PC-3 (cell line): Measurements from ENCODE around the gene MRPL20. TPM values are rescaled to one million over a fixed set of nuclear protein-coding genes. Genes with fewer than 3 reads are reported as not detected.

ENCODE experiments used
- ATAC-seq: fragments of 200-7000 bp; cut with Tn5 transposase; 2 replicates; pipeline ENCODE4 v1.9.1; 2020; ENCODE audit warnings: mild to moderate bottlenecking, moderate library complexity
- BruUV-seq: library from RNA; stranded (reverse); fragments of 400-500 nt; replicated peaks from 2 replicates; lab custom pipeline; 2021; lab: Mats Ljungman, UMichigan
- CTCF ChIA-PET: fragments of 300-600 bp; sonication (Branson Sonifier 250); formaldehyde crosslinking; loops from one replicate; lab custom pipeline; 2022; ENCODE audit warnings: antibody characterized with exemption; lab: Charles Lee
- POLR2A ChIA-PET: fragments of 300-600 bp; sonication (Branson Sonifier 250); formaldehyde crosslinking; loops from one replicate; lab custom pipeline; 2022; ENCODE audit warnings: antibody characterized with exemption; ENCODE audit not compliant: unreplicated experiment; lab: Charles Lee
- DNase-seq: peaks from one replicate; pipeline ENCODE4 v3.0.0-alpha.2; 2015
- H2AFZ ChIP-seq: fragments of 300-600 bp; sonication (generic); 2 replicates; pipeline ENCODE4 v1.6.0; 2016; ENCODE audit warnings: antibody characterized with exemption, low read length
- H3F3A ChIP-seq: fragments of 300-600 bp; sonication (generic); one replicate; pipeline ENCODE4 v1.6.0; 2017; ENCODE audit warnings: antibody characterized with exemption, low read length, control low read depth, mild to moderate bottlenecking; ENCODE audit not compliant: unreplicated experiment
- H3K27ac ChIP-seq: fragments of 300-600 bp; sonication (generic); 2 replicates; pipeline ENCODE4 v1.5.1; 2016; ENCODE audit warnings: mild to moderate bottlenecking, low read length
- H3K27me3 ChIP-seq: fragments of 300-600 bp; sonication (generic); 2 replicates; pipeline ENCODE4 v1.6.1; 2016; ENCODE audit warnings: low read length, mixed read lengths
- H3K36me3 ChIP-seq: fragments of 300-600 bp; sonication (generic); 2 replicates; pipeline ENCODE4 v1.6.1; 2016; ENCODE audit warnings: low read depth, mixed run types, low read length, mixed read lengths
- H3K4me1 ChIP-seq: fragments of 300-600 bp; sonication (generic); 2 replicates; pipeline ENCODE4 v1.5.1; 2016; ENCODE audit warnings: low read length; ENCODE audit not compliant: insufficient read depth
- H3K4me2 ChIP-seq: fragments of 300-600 bp; sonication (generic); 2 replicates; pipeline ENCODE4 v1.6.0; 2016; ENCODE audit warnings: low read length
- H3K4me3 ChIP-seq: fragments of 300-600 bp; sonication (generic); 2 replicates; pipeline ENCODE4 v1.5.1; 2016; ENCODE audit warnings: mild to moderate bottlenecking, low read length, mixed read lengths
- H3K79me2 ChIP-seq: fragments of 300-600 bp; sonication (generic); 2 replicates; pipeline ENCODE4 v1.6.1; 2017; ENCODE audit warnings: low read length, mixed read lengths
- H3K9ac ChIP-seq: fragments of 300-600 bp; sonication (generic); 2 replicates; pipeline ENCODE4 v1.6.0; 2016; ENCODE audit warnings: mild to moderate bottlenecking, low read length
- H3K9me2 ChIP-seq: fragments of 300-600 bp; sonication (generic); replicated peaks from 2 replicates; pipeline ENCODE4 v1.6.1; 2016; ENCODE audit warnings: mixed run types, low read length, mixed read lengths
- H3K9me3 ChIP-seq: fragments of 300-600 bp; sonication (generic); 2 replicates; pipeline ENCODE4 v1.6.1; 2016; ENCODE audit warnings: low read length, mixed read lengths
- H4K20me1 ChIP-seq: fragments of 300-600 bp; sonication (generic); 2 replicates; pipeline ENCODE4 v1.6.1; 2016; ENCODE audit warnings: low read length, mixed read lengths
- EZH2 ChIP-seq: fragments of 300-600 bp; sonication (generic); IDR thresholded peaks from one replicate; pipeline ENCODE4 v1.6.1; 2017; ENCODE audit warnings: antibody characterized with exemption, mild to moderate bottlenecking, low read length; ENCODE audit not compliant: unreplicated experiment
- EZH2phosphoT487 ChIP-seq: fragments of 300-600 bp; sonication (generic); IDR thresholded peaks from 2 replicates; pipeline ENCODE4 v1.6.1; 2018; ENCODE audit warnings: mild to moderate bottlenecking, antibody characterized with exemption, low read length, borderline replicate concordance
- intact Hi-C: fragments of 100-400 bp; cut with micrococcal nuclease; formaldehyde crosslinking; loops from 2 replicates; pipeline ENCODE4 v1.9.0; 2023
- total RNA-seq: library from RNA; depleted of rRNA; stranded (reverse); fragments of >200 nt; gene quantifications from 2 replicates; pipeline ENCODE4 v1.2.3, GENCODE V29; 2014
- TF ChIP-seq, protein P1 (sequence below): fragments of 300-600 bp; sonication (generic); conservative IDR thresholded peaks from 2 replicates; pipeline ENCODE4 v1.5.1; 2017; ENCODE audit warnings: antibody characterized with exemption, low read depth, mild to moderate bottlenecking, low read length

The MRPL20 gene
- total RNA-seq, 1 experiment from 2014 or later = 506 TPM

- Histone ChIP-seq H3K9me2 (no peaks in the 10 kb centered on the region), H3K36me3 (no peaks in the 10 kb centered on the region), H3K9me3 (no peaks in the 10 kb centered on the region), H4K20me1 (no peaks in the 10 kb centered on the region), H3K27ac (no peak overlapping the region), H3K4me1 (peaks cover 17% of the 10 kb centered on the region), H3K79me2 (no peaks in the 10 kb centered on the region), H3K4me3 (no peak overlapping the region), H3F3A (peaks cover 4% of the 10 kb centered on the region), H3K9ac (no peak overlapping the region), H3K27me3 (no peaks in the 10 kb centered on the region), H2AFZ (no peak overlapping the region), H3K4me2 (no peak overlapping the region)
- CTCF ChIA-PET = interaction anchor here (0.6 kb wide), 1 partner anchor 27 kb away, joined by 3 read pairs; no protein-coding TSS in a partner anchor
- POLR2A ChIA-PET = no interaction called here
- no TSS peak for BruUV-seq
- TF ChIP-seq, protein P1, sequence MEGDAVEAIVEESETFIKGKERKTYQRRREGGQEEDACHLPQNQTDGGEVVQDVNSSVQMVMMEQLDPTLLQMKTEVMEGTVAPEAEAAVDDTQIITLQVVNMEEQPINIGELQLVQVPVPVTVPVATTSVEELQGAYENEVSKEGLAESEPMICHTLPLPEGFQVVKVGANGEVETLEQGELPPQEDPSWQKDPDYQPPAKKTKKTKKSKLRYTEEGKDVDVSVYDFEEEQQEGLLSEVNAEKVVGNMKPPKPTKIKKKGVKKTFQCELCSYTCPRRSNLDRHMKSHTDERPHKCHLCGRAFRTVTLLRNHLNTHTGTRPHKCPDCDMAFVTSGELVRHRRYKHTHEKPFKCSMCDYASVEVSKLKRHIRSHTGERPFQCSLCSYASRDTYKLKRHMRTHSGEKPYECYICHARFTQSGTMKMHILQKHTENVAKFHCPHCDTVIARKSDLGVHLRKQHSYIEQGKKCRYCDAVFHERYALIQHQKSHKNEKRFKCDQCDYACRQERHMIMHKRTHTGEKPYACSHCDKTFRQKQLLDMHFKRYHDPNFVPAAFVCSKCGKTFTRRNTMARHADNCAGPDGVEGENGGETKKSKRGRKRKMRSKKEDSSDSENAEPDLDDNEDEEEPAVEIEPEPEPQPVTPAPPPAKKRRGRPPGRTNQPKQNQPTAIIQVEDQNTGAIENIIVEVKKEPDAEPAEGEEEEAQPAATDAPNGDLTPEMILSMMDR = no peak
- DNase-seq = no peak
- intact Hi-C loops = no loop called here
- ATAC-seq = no peak
Measured at GRCh38 chr1:1426496-1427105, 19.5 kb upstream of the MRPL20 start.

DNA sequence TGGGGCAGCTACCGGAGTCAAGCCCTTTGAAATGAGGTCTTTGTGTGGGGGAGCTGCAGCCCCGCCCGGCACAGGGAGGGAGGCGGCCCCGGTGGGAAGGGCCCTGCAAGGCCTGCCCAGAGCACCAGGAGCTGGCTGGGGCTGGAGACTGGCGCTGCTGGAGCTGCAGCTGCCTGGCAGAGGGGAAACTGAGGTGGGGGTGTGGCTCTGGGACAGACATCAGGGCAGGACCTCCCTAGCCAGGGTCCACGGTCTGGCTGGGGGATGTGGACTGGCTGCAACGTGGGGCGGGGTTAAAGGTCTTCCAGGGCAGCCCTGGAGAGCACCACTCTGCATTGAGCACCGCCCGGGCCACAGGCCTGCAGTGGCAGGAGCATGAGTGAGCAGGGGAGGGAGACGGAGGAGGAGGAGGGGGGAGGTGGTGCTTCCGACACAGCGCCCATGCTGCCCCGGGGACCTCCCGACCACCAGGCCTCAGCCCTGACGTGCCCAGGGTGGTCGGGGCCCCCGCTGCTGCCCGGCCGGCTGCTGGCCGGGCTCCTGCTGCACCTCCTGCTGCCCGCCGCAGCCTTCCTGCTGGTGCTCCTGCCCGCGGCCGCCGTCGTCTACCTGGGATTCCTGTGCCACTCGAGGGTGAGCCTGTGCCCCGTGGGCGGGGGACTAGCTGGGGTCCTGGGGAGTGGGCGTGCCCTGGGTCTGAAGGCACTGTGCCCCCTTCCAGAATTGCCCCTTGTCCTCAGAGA is 18.8 kb upstream of the MRPL20 start:
- H3K27me3 ChIP-seq = no peaks in the 10 kb centered on the region
- ATAC-seq (no peak; the same call in 1 of the 2 replicates), DNase-seq (no peak)
- no peaks in the 10 kb centered on the region for H3K9me3 ChIP-seq
- no peak overlapping the region for H3K9ac ChIP-seq
- TF ChIP-seq, protein P1 = no peak
- TF ChIP-seq EZH2 = no peak
- no peak for TF ChIP-seq EZH2phosphoT487
- BruUV-seq = no TSS peak
- H3K79me2 ChIP-seq = no peaks in the 10 kb centered on the region
- peaks cover 15% of the 10 kb centered on the region for H3K4me1 ChIP-seq
- H2AFZ ChIP-seq = no peak overlapping the region
- no peaks in the 10 kb centered on the region for H3K36me3 ChIP-seq
- peaks cover 4% of the 10 kb centered on the region for H3F3A ChIP-seq
- intact Hi-C loops = no loop called here
- H3K4me3 ChIP-seq = no peak overlapping the region
- H4K20me1 ChIP-seq = no peaks in the 10 kb centered on the region
- CTCF ChIA-PET = interaction anchor here (0.6 kb wide), 1 partner anchor 27 kb away, joined by 3 read pairs; no protein-coding TSS in a partner anchor
- POLR2A ChIA-PET = no interaction called here
- no peaks in the 10 kb centered on the region for H3K9me2 ChIP-seq
- H3K4me2 ChIP-seq = no peak overlapping the region
- H3K27ac ChIP-seq = no peak overlapping the region

DNA sequence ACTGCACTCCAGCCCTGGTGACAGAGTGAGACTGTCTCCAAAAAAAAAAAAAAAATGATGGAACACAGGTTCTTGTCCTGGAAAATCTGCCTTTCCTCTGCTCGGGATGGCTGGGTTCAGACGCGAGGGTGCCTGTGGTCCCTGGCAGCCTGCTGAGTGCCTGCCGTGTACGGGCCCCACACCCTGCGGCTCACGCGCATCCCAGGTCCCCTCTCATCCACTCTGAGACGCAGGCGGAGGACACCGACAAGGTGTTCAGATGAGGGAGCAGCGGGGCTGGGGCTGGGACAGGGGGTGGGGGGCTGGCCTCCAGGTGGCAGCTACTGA is 18.3 kb upstream of the MRPL20 start:
- Histone ChIP-seq H3K27ac (no peak overlapping the region), H3K27me3 (no peaks in the 10 kb centered on the region), H3K4me1 (peaks cover 15% of the 10 kb centered on the region), H3K4me3 (no peak overlapping the region), H3K9me2 (no peaks in the 10 kb centered on the region), H3K4me2 (no peak overlapping the region), H2AFZ (no peak overlapping the region), H3K79me2 (no peaks in the 10 kb centered on the region), H4K20me1 (no peaks in the 10 kb centered on the region), H3K9ac (no peak overlapping the region), H3K9me3 (no peaks in the 10 kb centered on the region), H3F3A (peaks cover 4% of the 10 kb centered on the region), H3K36me3 (no peaks in the 10 kb centered on the region)
- no peak for ATAC-seq
- TF ChIP-seq EZH2phosphoT487 (no peak), EZH2 (no peak)
- TF ChIP-seq, protein P1 = no peak
- CTCF ChIA-PET = no interaction called here
- DNase-seq = no peak
- intact Hi-C loops = no loop called here
- BruUV-seq = no TSS peak
- POLR2A ChIA-PET = no interaction called here
